Neural cell (in vitro differentiated cells): ENCODE measurements around the gene TMEM250. TPM values are rescaled to one million over a fixed set of nuclear protein-coding genes. Genes with fewer than 3 reads are reported as not detected.

Experiments
- H2AFZ ChIP-seq: fragments of 200-600, 300-800 bp; sonication (generic), shearing (Covaris generic); 2 replicates; pipeline ENCODE4 v1.6.0; 2014; ENCODE audit warnings: low read depth, mild to moderate bottlenecking, antibody characterized with exemption, low read length, moderate library complexity
- H3F3A ChIP-seq: fragments of 200-600 bp; shearing (Covaris generic); 2 replicates; pipeline ENCODE4 v1.6.1; 2016; ENCODE audit warnings: mild to moderate bottlenecking, moderate library complexity, mixed read lengths, antibody characterized with exemption, low read length; ENCODE audit not compliant: insufficient read depth, poor library complexity, severe bottlenecking
- H3K27ac ChIP-seq: fragments of 200-600, 300-800 bp; sonication (generic), shearing (Covaris generic); 2 replicates; pipeline ENCODE4 v1.5.1; 2014; ENCODE audit warnings: mild to moderate bottlenecking, low read length, moderate library complexity
- H3K27me3 ChIP-seq: fragments of 300-800, 200-600 bp; sonication (generic), shearing (Covaris generic); 2 replicates; pipeline ENCODE4 v1.6.0; 2014; ENCODE audit warnings: mild to moderate bottlenecking, low read depth, low read length, moderate library complexity; ENCODE audit not compliant: insufficient read depth
- H3K36me3 ChIP-seq: fragments of 300-800, 200-600 bp; sonication (generic), shearing (Covaris generic); 2 replicates; pipeline ENCODE4 v1.5.1; 2014; ENCODE audit warnings: mild to moderate bottlenecking, antibody characterized with exemption, low read length, moderate library complexity; ENCODE audit not compliant: insufficient read depth
- H3K4me2 ChIP-seq: fragments of 300-800, 200-600 bp; sonication (generic), shearing (Covaris generic); 2 replicates; pipeline ENCODE4 v1.6.0; 2014; ENCODE audit warnings: mild to moderate bottlenecking, low read length
- H3K4me3 ChIP-seq: fragments of 300-800, 200-600 bp; sonication (generic), shearing (Covaris generic); 2 replicates; pipeline ENCODE4 v1.5.1; 2014; ENCODE audit warnings: mild to moderate bottlenecking, low read length, moderate library complexity
- H3K79me2 ChIP-seq: fragments of 200-600 bp; shearing (Covaris generic); replicated peaks from 2 replicates; pipeline ENCODE4 v1.6.0; 2014; ENCODE audit warnings: mild to moderate bottlenecking, low read length, moderate library complexity; ENCODE audit not compliant: insufficient read depth
- H3K9ac ChIP-seq: fragments of 300-800, 200-600 bp; sonication (generic), shearing (Covaris generic); 2 replicates; pipeline ENCODE4 v1.6.1; 2016; ENCODE audit warnings: mild to moderate bottlenecking, low read length, mixed read lengths
- H3K9me2 ChIP-seq: fragments of 200-600 bp; shearing (Covaris generic); 2 replicates; pipeline ENCODE4 v1.6.1; 2016; ENCODE audit warnings: mild to moderate bottlenecking, low read length, mixed read lengths; ENCODE audit not compliant: insufficient read depth
- H3K9me3 ChIP-seq: fragments of 200-600, 300-800 bp; sonication (generic), shearing (Covaris generic); 2 replicates; pipeline ENCODE4 v1.6.1; 2016; ENCODE audit warnings: mild to moderate bottlenecking, mixed run types, low read length, moderate library complexity, mixed read lengths
- H4K20me1 ChIP-seq: fragments of 200-600 bp; shearing (Covaris generic); 2 replicates; pipeline ENCODE4 v1.6.1; 2016; ENCODE audit warnings: mild to moderate bottlenecking, mixed run types; ENCODE audit not compliant: insufficient read depth
- EP300 ChIP-seq: fragments of 450-650 bp; conservative IDR thresholded peaks from 2 replicates; pipeline ENCODE4 v1.6.1; 2014; ENCODE audit warnings: antibody characterized with exemption, mild to moderate bottlenecking, moderate library complexity; ENCODE audit not compliant: poor library complexity, severe bottlenecking
- EZH2 ChIP-seq: fragments of 200-600, 300-800 bp; shearing (Covaris generic), sonication (generic); IDR thresholded peaks from 2 replicates; pipeline ENCODE4 v1.6.1; 2014; ENCODE audit warnings: antibody characterized with exemption, low read length, borderline replicate concordance, mild to moderate bottlenecking; ENCODE audit not compliant: insufficient read depth, poor library complexity, severe bottlenecking
- MXI1 ChIP-seq: fragments of 450-650 bp; conservative IDR thresholded peaks from 2 replicates; pipeline ENCODE4 v1.6.1; 2014; ENCODE audit warnings: antibody characterized with exemption, mild to moderate bottlenecking; ENCODE audit not compliant: poor library complexity, severe bottlenecking
- POLR2AphosphoS5 ChIP-seq: IDR thresholded peaks from 2 replicates; pipeline ENCODE4 v1.6.1; 2012
- RAD21 ChIP-seq: fragments of 450-650 bp; conservative IDR thresholded peaks from 2 replicates; pipeline ENCODE4 v1.6.1; 2014; ENCODE audit warnings: antibody characterized with exemption, mild to moderate bottlenecking, moderate library complexity
- SMC3 ChIP-seq: fragments of 450-650 bp; conservative IDR thresholded peaks from 2 replicates; pipeline ENCODE4 v1.6.1; 2014; ENCODE audit warnings: antibody characterized with exemption, mild to moderate bottlenecking, moderate library complexity; ENCODE audit not compliant: poor library complexity
- TAF1 ChIP-seq: IDR thresholded peaks from 2 replicates; pipeline ENCODE4 v1.6.1; 2012; ENCODE audit warnings: low read depth
- polyA plus RNA-seq: library from polyadenylated mRNA; depleted of rRNA; stranded (reverse); fragments of >200 nt; gene quantifications from 2 replicates; pipeline ENCODE4 v1.2.3, GENCODE V29; 2014
- TF ChIP-seq, protein P1 (sequence below): fragments of 450-650 bp; IDR thresholded peaks from 2 replicates; pipeline ENCODE4 v1.5.1; 2014; ENCODE audit warnings: antibody characterized with exemption, mild to moderate bottlenecking, moderate library complexity; ENCODE audit not compliant: poor library complexity, severe bottlenecking
- TF ChIP-seq, protein P2 (sequence below): IDR thresholded peaks from 2 replicates; pipeline ENCODE4 v1.6.1; 2012; ENCODE audit warnings: borderline replicate concordance

Gene TMEM250
- polyA plus RNA-seq, 1 donor from 2014 or later = 15.0 TPM

DNA sequence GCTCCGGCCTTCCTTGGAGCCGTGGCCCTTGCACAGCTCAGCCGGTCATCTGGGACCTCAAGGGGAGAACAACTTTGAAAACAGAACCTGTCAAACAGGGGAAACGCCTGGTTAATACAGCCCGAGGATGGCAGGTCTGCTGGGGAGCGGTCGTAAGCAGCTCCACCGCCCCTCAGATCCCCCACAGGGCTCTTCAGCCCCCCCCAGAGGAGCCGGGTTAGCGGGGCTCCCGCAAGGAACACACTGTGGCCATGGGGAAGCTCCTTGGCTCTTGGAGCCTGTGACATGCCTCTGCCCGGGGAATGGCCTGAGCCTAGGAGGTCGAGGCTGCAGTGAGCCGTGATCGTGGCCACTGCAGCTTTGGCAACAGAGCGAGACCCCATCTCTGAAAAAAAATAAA is 6.8 kb downstream of the TMEM250 start:
- no peaks in the 10 kb centered on the region for H3K9me3 ChIP-seq
- H3F3A ChIP-seq = no peaks in the 10 kb centered on the region
- no peak overlapping the region for H3K9ac ChIP-seq
- H3K27ac ChIP-seq = no peak overlapping the region
- H3K9me2 ChIP-seq = no peaks in the 10 kb centered on the region
- H3K4me3 ChIP-seq = no peak overlapping the region
- H3K4me2 ChIP-seq = no peak overlapping the region
- no peak overlapping the region for H2AFZ ChIP-seq
- H3K36me3 ChIP-seq = no peaks in the 10 kb centered on the region
- no peaks in the 10 kb centered on the region for H4K20me1 ChIP-seq
- no peaks in the 10 kb centered on the region for H3K79me2 ChIP-seq
- H3K27me3 ChIP-seq = no peaks in the 10 kb centered on the region
- no peak for TF ChIP-seq EZH2
- TF ChIP-seq SMC3 = no peak
- TF ChIP-seq, protein P1, sequence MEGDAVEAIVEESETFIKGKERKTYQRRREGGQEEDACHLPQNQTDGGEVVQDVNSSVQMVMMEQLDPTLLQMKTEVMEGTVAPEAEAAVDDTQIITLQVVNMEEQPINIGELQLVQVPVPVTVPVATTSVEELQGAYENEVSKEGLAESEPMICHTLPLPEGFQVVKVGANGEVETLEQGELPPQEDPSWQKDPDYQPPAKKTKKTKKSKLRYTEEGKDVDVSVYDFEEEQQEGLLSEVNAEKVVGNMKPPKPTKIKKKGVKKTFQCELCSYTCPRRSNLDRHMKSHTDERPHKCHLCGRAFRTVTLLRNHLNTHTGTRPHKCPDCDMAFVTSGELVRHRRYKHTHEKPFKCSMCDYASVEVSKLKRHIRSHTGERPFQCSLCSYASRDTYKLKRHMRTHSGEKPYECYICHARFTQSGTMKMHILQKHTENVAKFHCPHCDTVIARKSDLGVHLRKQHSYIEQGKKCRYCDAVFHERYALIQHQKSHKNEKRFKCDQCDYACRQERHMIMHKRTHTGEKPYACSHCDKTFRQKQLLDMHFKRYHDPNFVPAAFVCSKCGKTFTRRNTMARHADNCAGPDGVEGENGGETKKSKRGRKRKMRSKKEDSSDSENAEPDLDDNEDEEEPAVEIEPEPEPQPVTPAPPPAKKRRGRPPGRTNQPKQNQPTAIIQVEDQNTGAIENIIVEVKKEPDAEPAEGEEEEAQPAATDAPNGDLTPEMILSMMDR = no peak
- no peak for TF ChIP-seq RAD21
- TF ChIP-seq, protein P2, sequence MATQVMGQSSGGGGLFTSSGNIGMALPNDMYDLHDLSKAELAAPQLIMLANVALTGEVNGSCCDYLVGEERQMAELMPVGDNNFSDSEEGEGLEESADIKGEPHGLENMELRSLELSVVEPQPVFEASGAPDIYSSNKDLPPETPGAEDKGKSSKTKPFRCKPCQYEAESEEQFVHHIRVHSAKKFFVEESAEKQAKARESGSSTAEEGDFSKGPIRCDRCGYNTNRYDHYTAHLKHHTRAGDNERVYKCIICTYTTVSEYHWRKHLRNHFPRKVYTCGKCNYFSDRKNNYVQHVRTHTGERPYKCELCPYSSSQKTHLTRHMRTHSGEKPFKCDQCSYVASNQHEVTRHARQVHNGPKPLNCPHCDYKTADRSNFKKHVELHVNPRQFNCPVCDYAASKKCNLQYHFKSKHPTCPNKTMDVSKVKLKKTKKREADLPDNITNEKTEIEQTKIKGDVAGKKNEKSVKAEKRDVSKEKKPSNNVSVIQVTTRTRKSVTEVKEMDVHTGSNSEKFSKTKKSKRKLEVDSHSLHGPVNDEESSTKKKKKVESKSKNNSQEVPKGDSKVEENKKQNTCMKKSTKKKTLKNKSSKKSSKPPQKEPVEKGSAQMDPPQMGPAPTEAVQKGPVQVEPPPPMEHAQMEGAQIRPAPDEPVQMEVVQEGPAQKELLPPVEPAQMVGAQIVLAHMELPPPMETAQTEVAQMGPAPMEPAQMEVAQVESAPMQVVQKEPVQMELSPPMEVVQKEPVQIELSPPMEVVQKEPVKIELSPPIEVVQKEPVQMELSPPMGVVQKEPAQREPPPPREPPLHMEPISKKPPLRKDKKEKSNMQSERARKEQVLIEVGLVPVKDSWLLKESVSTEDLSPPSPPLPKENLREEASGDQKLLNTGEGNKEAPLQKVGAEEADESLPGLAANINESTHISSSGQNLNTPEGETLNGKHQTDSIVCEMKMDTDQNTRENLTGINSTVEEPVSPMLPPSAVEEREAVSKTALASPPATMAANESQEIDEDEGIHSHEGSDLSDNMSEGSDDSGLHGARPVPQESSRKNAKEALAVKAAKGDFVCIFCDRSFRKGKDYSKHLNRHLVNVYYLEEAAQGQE = no peak
- TF ChIP-seq MXI1 = no peak
- TF ChIP-seq POLR2AphosphoS5 = no peak
- no peak for TF ChIP-seq TAF1
- TF ChIP-seq EP300 = no peak

DNA sequence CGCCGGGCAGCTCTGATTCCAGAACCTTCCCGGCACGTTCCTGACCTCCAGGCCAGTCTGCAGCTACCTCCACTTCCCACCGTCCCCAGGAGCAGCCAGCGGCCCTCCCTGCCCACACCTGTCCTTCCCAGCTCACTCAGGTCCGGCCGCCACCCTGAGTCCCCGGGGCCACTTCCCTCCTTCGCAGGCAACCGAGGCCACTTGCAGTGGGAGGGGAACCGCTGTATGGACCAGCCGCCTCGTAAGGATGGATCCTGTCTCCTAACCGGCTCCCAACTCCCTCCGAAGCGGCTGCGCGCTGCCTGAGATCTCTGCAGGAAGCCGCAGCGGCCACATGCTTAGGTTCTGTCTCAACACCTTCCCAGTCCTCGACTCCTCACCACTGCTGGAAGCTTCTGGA is 7.5 kb downstream of the TMEM250 start:
- no peak overlapping the region for H2AFZ ChIP-seq
- H3K27ac ChIP-seq = no peak overlapping the region
- H3K9ac ChIP-seq = no peak overlapping the region
- no peaks in the 10 kb centered on the region for H3K27me3 ChIP-seq
- H3K36me3 ChIP-seq = no peaks in the 10 kb centered on the region
- H3K4me2 ChIP-seq = no peak overlapping the region
- no peaks in the 10 kb centered on the region for H3F3A ChIP-seq
- H3K9me2 ChIP-seq = no peaks in the 10 kb centered on the region
- no peaks in the 10 kb centered on the region for H3K9me3 ChIP-seq
- TF ChIP-seq, protein P1 = no peak
- TF ChIP-seq RAD21 (no peak), SMC3 (no peak), TAF1 (no peak), POLR2AphosphoS5 (no peak), MXI1 (no peak), EZH2 (no peak), EP300 (no peak)
- TF ChIP-seq, protein P2 = no peak
- no peaks in the 10 kb centered on the region for H4K20me1 ChIP-seq
- no peaks in the 10 kb centered on the region for H3K79me2 ChIP-seq
- no peak overlapping the region for H3K4me3 ChIP-seq
